Activated CD4-positive, CD25-positive, alpha-beta regulatory T cell treated with anti-CD3 and anti-CD28 coated beads, Interleukin-2, amount 50 U/mL, for 72 hours (primary cell): ENCODE results near the gene SHISA5.
A peak's percentile ranks its signal among the peaks of the same experiment; 100 is the strongest.
"Not testable (repeated sequence)": the region's sequence is repeated elsewhere in the genome, so short reads cannot be mapped to it uniquely, and the experiment has no call there.

Experiments used
- DNase-seq: peaks from one replicate; pipeline ENCODE4 v3.0.0; 2021

SHISA5 gene

DNA sequence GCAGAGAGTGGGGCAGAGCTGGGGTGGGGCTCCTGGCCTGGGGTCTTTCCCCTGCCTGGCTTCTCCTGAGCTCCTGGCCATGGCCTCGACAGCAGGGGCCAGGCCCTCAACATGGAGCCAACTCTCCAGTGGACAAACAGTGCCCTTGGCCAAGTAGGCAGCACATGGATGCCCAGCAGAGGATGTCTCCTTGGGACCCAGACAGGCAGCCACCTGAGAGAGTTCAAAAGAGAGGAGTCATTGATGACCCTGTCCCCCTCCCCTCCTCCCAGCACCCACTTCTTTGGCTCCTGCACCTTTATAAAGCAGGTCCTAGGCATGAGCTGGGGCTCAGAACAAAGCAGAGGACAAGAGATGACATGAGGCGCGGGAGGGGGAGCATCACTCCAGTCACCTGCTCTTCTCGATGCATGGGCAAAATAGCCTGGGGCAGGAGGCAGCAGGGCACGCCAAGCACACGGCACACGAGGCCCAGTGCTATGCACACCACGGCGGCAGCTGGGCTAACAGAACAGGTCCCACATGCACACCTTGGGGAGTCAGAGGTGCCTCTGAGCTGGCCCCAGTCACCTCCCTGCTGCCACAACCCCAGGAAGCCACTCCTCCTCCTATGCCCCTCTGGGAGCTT lies 27.4 kb downstream of the SHISA5 start:
- DNase-seq = no peak

DNA sequence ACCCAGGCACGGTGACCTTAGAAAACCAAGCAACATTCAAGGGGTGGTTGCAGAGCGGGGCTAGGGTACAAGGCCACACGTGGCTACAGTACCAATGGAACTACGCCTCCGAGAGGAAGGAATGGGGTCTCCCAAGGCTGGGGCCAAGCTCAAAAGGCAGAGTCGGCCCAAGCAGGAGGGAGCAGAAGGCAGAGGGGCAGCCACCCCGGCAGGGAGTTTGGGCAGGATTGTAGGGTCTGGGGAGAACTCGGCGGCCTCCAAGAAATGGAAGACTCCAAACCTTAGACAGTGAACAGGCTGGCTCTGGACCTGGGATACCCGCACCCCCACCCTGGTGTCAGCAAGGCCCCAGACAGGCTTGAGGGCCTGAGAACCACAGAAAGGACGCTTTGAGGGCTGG lies 28.8 kb downstream of the SHISA5 start:
- DNase-seq = no peak

DNA sequence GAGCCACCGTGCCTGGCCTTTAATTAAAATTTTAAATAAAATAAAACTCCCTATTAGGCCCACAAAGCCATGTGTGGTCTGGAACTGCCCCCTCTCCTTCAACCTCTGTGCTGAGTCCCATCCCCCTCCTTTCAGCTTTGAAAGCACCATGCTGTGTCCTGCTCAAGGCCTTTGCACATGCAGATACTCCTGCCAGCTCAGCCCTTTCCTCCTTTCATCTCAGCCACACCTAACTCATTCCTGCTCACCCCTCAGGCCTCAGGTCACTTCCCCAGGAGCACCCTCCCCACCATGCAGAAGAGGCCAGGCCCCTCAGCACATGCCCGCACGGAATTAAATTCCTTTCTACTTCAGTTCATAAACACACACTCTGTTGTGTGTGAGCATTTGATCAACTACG lies 29.4 kb downstream of the SHISA5 start:
- DNase-seq = no peak

DNA sequence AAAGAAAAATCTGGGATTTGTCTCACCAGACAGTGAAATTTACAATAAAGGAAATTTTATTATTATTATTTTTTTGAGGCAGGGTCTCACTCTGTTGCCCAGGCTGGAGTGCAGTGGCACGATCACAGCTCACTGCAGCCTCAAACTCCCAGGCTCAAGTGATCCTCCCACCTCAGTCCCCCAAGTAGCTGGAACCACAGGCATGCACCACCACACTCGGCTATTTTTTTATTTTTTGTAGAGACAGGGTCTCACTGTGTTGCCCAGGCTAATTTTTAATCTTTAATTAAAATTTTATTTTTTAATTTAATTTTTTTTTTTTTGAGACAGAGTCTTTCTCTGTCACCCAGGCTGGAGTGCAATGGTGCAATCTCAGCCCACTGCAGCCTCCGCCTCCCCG lies 29.9 kb downstream of the SHISA5 start:
- DNase-seq = not testable (repeated sequence)

DNA sequence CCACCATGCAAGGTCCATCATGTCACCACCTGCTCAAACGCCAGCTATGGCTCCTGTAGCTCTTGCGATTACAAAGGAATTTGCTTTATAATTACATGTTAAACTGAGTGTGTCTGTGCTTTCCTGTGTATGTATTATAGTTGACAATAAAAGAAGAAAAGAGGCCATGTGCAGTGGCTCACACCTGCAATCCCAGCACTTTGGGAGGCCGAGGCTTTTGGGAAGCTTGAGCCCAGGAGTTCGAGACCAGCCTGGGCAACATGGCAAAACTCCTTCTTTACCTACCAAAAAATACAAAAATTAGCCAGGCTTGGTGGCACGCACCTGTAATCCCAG lies 30.4 kb downstream of the SHISA5 start:
- DNase-seq = no peak

DNA sequence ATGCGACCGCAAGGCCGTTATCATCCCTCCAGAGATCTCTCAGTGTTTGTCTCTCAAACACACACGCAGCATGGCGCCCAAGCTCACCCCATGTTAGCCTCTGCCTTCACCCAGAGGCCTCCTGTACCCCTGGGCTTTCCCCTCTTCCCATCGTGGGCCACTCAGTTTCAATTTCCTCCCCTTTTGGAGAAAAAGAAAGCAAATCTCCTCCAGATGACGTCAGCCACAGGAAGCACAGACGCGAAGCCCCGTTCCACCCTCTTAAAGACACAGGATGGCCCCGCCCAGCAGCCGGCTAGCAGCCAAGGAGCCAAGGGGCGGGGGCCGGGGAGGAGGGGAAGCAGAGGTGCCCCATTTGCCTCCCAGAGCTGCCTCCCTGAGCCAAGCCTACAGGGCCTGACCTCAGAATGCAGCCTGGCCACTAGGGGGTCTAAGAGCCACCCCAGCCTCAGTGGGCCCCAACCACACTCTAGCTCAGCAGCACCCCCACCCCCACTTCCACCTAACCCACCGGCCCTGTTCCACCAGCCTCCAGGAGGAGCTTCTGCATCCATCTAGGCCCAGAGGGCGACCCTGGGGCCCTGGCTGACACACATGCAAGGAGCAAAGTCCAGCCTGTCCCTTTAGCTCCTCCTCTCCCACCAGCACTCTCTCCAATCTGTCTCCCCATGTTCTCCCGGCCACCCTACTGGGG lies 30.9 kb downstream of the SHISA5 start:
- peak; percentile 88 for DNase-seq

DNA sequence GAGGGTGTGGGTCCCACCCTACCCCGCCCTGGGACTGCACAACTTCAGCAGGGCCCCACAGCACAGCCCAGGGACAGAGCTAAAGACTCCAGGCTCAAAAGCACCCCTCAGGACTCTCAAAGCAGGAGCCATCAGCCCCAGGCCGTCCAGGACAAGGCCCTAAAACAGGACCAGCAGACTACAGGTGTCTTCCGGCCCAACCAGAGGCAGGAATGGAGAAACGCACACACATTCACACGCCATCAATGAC lies 31.4 kb downstream of the SHISA5 start:
- no peak for DNase-seq

DNA sequence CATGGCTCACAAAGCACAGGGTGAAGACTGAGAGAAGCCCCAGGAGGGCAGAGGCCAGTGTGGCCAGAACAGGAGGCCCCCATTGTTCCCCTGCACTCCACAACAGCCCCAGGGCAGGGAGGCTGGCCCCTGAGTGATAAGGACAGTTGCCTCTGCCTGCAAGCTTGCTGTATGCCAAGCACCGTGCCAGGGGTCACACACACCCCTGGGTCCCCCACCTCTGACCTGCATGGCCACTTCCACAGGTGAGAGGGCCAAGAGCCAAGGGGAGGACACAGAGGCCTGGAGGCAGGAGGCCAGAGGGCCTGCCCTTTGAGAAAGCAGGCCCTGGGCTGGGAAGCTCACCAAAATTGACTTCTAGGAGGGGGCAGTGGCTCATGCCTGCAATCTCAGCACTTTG lies 33.7 kb downstream of the SHISA5 start:
- no peak for DNase-seq

DNA sequence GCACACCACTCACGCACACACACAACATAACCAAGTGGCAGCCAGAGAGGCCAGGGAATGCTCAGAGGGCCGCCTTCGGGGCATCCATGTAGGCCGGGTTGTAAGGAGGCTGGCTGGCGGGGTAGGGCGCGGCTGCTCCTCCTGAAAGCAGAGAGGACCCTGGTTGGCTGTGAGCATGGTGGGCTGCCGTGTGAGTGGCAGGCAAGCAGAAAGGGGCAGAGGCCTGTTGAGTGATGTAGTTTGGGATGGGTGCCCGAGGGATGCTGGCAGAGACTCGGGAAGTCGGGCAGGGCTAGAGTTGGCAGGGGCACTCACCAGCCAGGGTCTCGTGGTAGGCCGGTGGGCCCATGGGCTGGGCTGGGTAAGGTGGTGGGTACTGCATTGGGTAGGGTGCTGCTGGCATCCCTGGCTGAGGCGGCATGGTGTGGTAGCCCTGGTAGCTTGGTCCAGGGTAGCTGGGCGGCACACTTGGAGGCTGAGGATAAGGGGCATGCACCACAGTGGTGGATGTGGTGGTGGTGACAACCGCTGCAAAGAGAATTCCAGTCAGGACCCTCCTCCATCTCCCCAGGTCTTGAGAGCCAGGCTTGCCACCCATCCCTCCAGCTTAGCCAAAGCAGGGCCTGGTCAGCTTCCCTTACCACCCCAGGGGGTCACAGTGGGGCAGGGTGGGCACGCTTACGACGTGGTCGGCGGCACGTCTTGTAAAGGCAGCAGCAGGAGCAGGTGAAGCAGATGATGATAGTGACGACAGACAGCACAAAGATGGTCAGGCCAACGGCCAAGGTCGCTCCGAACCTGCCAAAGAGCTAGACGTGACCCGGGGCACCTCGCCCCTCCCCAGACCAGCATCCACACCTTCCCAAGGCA lies 34.7 kb downstream of the SHISA5 start:
- DNase-seq = no peak

DNA sequence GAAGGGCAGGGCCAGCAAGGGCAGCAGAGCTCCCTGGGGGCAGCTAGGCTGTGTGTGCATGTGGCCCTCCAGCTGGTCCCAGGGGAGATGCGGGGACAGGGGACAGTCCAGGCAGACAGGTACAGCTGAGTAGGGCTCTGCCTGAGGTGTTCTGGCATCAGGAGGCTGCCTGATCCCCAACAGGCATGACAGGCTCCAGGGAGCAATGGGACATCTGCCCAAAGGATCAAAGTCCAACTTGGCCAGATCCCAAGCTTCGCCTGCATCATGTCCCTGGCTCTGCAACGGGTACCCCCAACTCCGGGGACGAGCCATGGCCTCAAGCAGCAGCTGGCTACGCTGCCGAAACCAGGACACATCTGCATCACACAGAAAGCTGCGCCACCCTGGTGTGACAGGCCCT lies 35.6 kb downstream of the SHISA5 start:
- DNase-seq = no peak

DNA sequence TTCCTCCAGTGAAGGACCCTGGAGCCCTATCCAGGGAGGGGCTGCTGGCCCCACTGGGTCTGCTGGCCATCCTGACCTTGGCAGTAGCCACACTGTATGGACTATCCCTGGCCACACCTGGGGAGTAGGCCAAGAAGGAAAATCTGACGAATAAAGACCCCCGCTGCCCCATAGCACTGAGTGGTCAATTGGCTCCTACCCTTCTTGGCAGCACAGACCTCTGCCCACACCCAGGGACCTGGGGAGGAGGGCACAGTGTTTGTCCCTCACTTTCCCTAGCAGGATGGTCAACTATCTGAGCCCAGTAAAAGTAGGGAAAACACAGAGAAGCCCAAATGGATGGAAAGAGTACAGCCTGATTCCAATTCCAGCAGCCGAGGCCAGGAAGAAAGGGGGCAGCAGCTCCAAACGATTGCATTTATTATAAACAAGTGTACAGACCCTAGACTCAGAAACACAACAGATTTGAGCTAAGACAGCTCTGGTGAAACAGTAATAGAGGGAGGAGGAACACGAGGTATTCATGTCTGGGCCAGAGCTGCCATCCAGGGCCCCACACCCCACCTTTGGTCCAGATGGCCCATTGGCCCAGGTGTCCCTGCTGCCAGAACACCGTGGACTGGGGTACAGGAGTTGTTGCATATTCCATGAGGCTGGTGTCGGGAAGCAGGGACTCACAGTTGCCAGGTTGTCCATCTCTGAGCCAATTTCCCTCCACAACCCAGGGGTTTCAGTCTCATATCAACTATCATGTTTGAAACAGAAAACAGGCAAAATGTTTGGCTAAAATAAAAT lies 36.3 kb downstream of the SHISA5 start:
- no peak for DNase-seq

DNA sequence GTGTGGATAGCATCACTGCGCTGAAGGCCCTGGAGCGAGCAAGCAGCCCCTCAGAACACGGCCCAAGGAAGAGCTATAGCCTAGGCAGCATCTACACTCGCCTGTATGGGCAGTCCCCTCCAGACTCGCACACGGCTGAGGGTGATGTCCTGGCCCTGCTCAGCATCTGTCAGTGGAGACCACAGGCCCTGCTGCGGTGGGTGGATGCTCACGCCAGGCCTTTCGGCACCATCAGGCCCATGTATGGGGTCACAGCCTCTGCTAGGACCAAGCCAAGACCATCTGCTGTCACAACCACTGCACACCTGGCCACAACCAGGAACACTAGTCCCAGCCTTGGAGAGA lies 36.9 kb downstream of the SHISA5 start:
- DNase-seq = no peak

DNA sequence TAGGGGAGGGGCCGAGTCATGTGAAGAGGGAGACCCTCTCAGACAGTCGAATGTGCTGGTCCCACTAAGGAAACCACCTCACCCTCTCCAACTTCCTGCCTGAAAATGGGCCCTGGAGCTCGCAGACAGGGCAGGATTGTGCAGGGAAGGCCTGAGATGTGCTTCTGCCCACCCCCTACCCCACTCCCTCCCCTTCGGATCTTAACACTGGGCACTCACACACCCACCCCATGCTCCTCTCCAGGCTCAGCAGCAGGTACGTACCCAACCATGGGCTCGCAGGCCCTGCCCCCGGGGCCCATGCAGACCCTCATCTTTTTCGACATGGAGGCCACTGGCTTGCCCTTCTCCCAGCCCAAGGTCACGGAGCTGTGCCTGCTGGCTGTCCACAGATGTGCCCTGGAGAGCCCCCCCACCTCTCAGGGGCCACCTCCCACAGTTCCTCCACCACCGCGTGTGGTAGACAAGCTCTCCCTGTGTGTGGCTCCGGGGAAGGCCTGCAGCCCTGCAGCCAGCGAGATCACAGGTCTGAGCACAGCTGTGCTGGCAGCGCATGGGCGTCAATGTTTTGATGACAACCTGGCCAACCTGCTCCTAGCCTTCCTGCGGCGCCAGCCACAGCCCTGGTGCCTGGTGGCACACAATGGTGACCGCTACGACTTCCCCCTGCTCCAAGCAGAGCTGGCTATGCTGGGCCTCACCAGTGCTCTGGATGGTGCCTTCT lies 37.4 kb downstream of the SHISA5 start:
- peak; percentile 51 for DNase-seq

DNA sequence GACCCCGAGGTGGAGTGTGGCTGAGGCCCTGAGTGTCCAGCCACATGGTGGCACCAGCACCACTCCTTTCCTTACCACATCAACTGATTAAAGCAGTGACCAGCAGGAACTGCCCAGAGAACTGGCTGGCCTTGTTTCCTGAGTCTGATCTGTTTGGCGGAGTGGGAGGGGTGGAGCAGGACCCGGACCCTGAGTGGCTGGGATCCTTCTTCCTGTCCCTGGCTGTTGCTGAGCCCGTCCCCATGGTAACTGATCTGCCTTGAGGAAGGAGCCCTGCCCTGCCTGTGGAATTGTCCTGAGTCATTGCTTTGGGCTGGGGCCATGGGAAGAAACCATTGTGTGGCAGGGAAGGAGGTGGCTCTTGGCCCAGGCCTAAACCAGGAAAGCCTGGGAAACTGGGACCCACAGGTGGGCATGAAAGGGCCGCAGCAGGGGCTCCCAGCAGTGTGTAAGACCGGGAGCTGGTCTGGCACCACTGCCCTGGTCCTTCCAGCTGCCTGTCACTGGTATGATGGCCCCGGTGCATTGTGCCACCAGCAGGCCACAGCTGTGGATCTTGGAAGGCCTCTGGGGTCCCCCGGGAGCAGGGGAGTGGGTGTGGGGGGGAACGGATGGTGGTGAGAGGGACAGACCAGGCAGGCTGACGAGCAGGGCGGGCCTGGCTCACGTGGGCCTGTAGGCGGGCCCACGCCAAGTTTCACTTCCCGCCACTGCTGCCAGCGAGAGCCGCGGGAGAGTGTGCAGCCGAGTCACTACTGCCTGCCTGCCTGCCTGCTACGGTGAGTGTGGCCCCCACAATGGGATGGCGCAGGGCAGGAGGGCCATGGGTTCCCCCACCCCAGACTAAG lies 38.2 kb downstream of the SHISA5 start:
- peak; percentile 81 for DNase-seq

DNA sequence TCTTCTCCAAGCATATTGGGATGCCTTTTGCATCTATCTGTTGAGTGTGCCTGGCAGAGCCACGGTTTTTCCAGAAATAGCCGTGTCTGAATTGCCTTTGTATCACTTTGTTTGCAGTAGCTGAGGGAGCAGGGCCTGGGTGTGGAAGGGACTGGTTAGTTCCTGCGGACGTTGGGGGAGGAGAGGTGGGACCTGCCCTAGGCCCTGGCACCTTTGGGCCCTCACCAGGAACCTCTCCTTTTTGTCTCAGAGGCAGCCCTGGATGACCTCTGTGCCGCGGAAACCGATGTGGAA lies 38.8 kb downstream of the SHISA5 start:
- no peak for DNase-seq

DNA sequence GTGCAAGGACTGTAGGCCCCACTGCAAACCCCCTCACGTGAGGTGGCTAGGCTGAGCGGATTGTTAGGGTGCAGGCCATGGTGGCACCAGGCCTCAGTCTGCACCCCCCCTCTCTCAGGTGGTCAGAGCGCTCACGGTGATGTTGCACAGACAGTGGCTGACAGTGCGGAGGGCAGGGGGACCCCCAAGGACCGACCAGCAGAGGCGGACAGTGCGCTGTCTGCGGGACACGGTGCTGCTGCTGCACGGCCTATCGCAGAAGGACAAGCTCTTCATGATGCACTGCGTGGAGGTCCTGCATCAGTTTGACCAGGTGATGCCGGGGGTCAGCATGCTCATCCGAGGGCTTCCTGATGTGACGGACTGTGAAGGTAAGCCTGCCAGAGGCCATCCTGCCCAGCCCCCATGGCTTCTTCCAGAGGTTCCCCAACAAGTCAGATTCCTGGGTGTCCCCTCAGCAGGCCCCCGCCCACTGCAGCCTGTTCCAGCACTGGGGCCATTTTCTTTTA lies 39.2 kb downstream of the SHISA5 start:
- DNase-seq = no peak

DNA sequence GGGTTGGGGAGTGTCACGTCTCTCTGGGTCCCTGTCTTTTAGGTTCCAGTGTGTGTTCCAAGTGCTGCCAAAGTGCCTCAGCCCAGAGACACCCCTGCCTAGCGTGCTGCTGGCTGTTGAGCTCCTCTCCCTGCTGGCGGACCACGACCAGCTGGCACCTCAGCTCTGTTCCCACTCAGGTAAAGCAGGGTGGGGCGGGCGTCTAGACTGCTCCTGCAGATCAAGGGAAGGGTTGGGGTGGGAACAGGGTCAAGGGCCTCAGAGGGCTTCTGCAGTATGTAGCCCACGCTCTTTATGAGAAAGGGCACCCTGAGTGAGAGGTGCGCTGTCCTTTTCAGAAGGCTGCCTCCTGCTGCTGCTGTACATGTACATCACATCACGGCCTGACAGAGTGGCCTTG lies 40.3 kb downstream of the SHISA5 start:
- no peak for DNase-seq

DNA sequence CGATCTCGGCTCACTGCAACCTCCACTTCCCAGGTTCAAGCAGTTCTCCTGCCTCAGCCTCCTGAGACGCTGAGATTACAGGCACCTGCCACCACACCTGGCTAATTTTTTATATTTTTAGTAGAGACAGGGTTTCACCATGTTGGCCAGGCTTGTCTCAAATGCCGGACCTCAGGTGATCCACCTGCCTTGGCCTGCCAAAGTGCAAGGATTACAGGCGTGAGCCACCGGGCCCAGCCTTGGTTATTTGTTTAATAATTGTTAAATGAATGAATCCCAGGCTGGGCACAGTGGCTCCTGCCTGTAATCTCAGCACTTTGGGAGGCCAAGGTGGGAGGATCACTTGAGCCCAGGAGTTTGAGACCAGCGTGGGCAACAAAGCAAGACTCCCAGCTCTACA lies 42.2 kb downstream of the SHISA5 start:
- not testable (repeated sequence) for DNase-seq

DNA sequence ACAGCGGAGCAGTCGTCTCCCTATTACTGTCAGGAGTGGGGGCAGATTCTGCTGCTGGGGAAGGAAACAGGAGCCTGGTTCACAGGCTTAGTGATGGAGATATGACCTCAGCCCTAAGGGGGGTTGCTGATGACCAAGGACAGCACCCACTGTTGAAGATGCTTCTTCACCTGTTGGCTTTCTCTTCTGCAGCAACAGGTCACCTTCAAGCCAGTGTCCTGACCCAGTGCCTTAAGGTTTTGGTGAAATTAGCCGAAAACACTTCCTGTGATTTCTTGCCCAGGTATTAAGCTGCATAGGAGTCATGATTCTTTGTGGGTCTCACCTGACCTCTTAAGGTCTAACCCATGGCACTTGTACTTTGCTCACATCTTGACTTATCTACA lies 43.5 kb downstream of the SHISA5 start:
- no peak for DNase-seq

DNA sequence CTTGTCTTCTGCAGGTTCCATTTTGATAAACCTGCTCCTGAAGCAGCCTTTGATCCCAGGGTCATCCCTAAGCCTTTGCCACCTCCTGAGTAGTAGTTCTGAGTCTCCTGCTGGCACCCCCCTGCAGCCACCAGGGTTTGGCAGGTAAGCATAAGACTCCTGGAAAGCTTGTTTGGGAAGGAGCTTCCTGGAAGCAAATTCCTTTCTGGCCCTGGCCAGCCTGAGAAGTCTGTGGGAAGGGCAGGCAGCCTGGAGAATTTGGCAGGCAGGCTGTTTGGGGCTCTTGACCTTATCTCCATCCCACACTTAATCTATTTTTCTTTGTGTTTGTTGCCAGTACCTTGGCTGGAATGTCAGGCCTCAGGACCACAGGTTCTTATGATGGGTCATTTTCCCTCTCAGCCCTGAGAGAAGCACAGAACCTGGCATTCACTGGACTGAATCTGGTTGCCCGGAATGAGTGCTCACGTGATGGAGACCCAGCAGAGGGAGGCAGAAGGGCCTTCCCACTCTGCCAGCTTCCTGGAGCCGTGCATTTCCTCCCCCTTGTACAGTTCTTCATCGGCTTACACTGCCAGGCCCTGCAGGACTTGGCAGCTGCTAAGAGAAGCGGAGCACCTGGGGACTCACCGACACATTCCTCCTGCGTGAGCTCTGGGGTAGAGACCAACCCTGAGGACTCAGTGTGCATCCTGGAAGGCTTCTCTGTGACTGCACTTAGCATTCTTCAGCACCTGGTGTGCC lies 44.0 kb downstream of the SHISA5 start:
- DNase-seq = no peak

DNA sequence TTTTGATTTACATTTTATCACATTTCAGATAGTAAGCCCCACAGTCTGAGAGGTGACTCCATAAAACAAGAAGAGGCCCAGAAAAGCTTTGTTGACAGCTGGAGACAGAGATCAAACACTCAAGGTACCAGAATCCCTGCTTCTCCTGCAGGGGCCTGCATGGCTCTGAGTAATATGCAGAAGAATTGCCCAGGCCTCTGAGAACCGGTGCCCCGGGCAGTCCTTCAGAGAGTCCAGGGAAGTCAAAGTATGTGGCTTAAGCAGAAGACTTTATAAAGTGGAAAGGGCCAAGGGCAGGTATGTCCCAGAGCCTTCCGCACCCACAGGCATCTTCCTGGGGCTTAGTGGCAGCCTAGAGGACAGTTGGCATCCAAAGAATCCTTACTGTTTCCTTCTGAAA lies 44.6 kb downstream of the SHISA5 start:
- no peak for DNase-seq
